Dendritic cell treated with granulocyte-macrophage colony-stimulating factor and Interleukin-4, amounts not matched to agents 40 ng/mL and 50 ng/mL, for 4 days (primary cell): ENCODE results near the gene MRPS18B.

Experiments
- H3K27ac Mint-ChIP-seq: one replicate; pipeline ENCODE4 v1.8.0; 2022; ENCODE audit warnings: mild to moderate bottlenecking, mixed read lengths
- H3K27me3 Mint-ChIP-seq: one replicate; pipeline ENCODE4 v1.8.0; 2022; ENCODE audit warnings: mild to moderate bottlenecking, mixed read lengths
- H3K36me3 Mint-ChIP-seq: one replicate; pipeline ENCODE4 v1.8.0; 2022; ENCODE audit warnings: low read depth, mixed read lengths
- H3K4me1 Mint-ChIP-seq: one replicate; pipeline ENCODE4 v1.8.0; 2022; ENCODE audit warnings: low read depth, mixed read lengths
- H3K4me3 Mint-ChIP-seq: one replicate; pipeline ENCODE4 v1.8.0; 2022; ENCODE audit warnings: mild to moderate bottlenecking, moderate library complexity, mixed read lengths
- H3K9me3 Mint-ChIP-seq: one replicate; pipeline ENCODE4 v1.8.0; 2022; ENCODE audit warnings: mixed read lengths
- intact Hi-C: fragments of 100-400 bp; cut with micrococcal nuclease; formaldehyde crosslinking; loops from one replicate; pipeline ENCODE4 v1.15.0; 2022

MRPS18B gene

GRCh38 chr6:30613251-30614043 lies 4.2 kb upstream of the MRPS18B start:
- no peaks in the 10 kb centered on the region for H3K27me3 Mint-ChIP-seq
- intact Hi-C loops: loop anchor here (5.0 kb wide), 1 partner anchor 131 kb away; no protein-coding TSS in a partner anchor
- peak overlapping the region; percentile 95 for H3K27ac Mint-ChIP-seq
- peaks cover 76% of the 10 kb centered on the region for H3K36me3 Mint-ChIP-seq
- peak overlapping the region; percentile 52 for H3K4me3 Mint-ChIP-seq
- peaks cover 48% of the 10 kb centered on the region for H3K4me1 Mint-ChIP-seq
- H3K9me3 Mint-ChIP-seq: no peaks in the 10 kb centered on the region

- H3K36me3 Mint-ChIP-seq: peaks cover 70% of the 10 kb centered on the region
- peak overlapping the region; percentile 88 for H3K4me3 Mint-ChIP-seq
- H3K4me1 Mint-ChIP-seq: peaks cover 48% of the 10 kb centered on the region
- no peaks in the 10 kb centered on the region for H3K9me3 Mint-ChIP-seq
- intact Hi-C loops: loop anchor here (5.0 kb wide), 1 partner anchor 132 kb away; no protein-coding TSS in a partner anchor
- H3K27ac Mint-ChIP-seq: peak overlapping the region; percentile 95
- H3K27me3 Mint-ChIP-seq: no peaks in the 10 kb centered on the region
Observed at GRCh38 chr6:30614044-30614842, 3.4 kb upstream of the MRPS18B start.

GRCh38 chr6:30614843-30615218 lies 2.8 kb upstream of the MRPS18B start:
- peaks cover 70% of the 10 kb centered on the region for H3K36me3 Mint-ChIP-seq

GRCh38 chr6:30615219-30615957 lies 2.3 kb upstream of the MRPS18B start:
- Mint-ChIP-seq H3K4me1 (peaks cover 47% of the 10 kb centered on the region), H3K36me3 (peaks cover 72% of the 10 kb centered on the region), H3K27ac (peak overlapping the region; percentile 95), H3K27me3 (no peaks in the 10 kb centered on the region), H3K9me3 (no peaks in the 10 kb centered on the region), H3K4me3 (peak overlapping the region; percentile 88)
- intact Hi-C loops: loop anchor here (1.0 to 5.0 kb wide), 2 partner anchors 44 to 127 kb away; partner anchors contain the start of genes ABCF1, FLOT1 and IER3

More at GRCh38 chr6:30614843-30615218, 2.8 kb upstream of the MRPS18B start:
- Mint-ChIP-seq H3K4me3 (peak overlapping the region; percentile 88), H3K9me3 (no peaks in the 10 kb centered on the region), H3K27ac (peak overlapping the region; percentile 95), H3K27me3 (no peaks in the 10 kb centered on the region), H3K4me1 (peaks cover 48% of the 10 kb centered on the region)
- intact Hi-C loops: loop anchor here (1.0 to 5.0 kb wide), 3 partner anchors 44 to 133 kb away; partner anchors contain the start of genes ABCF1, FLOT1 and IER3

- peaks cover 43% of the 10 kb centered on the region for H3K4me1 Mint-ChIP-seq
- peaks cover 72% of the 10 kb centered on the region for H3K36me3 Mint-ChIP-seq
Observed at GRCh38 chr6:30615958-30616810, 1.5 kb upstream of the MRPS18B start.

GRCh38 chr6:30616811-30617564 lies 652 bp upstream of the MRPS18B start, which contains the start of gene PPP1R10:
PPP1R10 (minus strand) TSS chr6:30617243; CDS start chr6:30609944, 7,299 bp downstream.
- intact Hi-C loops: loop anchor here (1.0 to 5.0 kb wide), 4 partner anchors 61 to 125 kb away; partner anchors contain the start of genes FLOT1, GNL1, IER3 and TUBB
- Mint-ChIP-seq H3K36me3 (peaks cover 74% of the 10 kb centered on the region), H3K9me3 (no peaks in the 10 kb centered on the region)

More at GRCh38 chr6:30615958-30616810, 1.5 kb upstream of the MRPS18B start:
- peak overlapping the region; percentile 88 for H3K4me3 Mint-ChIP-seq
- no peaks in the 10 kb centered on the region for H3K27me3 Mint-ChIP-seq
- intact Hi-C loops: loop anchor here (1.0 to 5.0 kb wide), 3 partner anchors 45 to 126 kb away; partner anchors contain the start of genes ABCF1, FLOT1 and IER3
- H3K27ac Mint-ChIP-seq: peak overlapping the region; percentile 95
- H3K9me3 Mint-ChIP-seq: no peaks in the 10 kb centered on the region

GRCh38 chr6:30618270-30618797 lies 694 bp downstream of the MRPS18B start:
- Mint-ChIP-seq H3K4me3 (peak overlapping the region; percentile 88), H3K27ac (peak overlapping the region; percentile 95), H3K36me3 (peaks cover 84% of the 10 kb centered on the region), H3K9me3 (no peaks in the 10 kb centered on the region), H3K27me3 (no peaks in the 10 kb centered on the region), H3K4me1 (peaks cover 28% of the 10 kb centered on the region)
- intact Hi-C loops: loop anchor here (1.0 to 5.0 kb wide), 2 partner anchors 8 to 124 kb away; partner anchors contain the start of genes ATAT1, FLOT1 and IER3

More at GRCh38 chr6:30616811-30617564, 652 bp upstream of the MRPS18B start, which contains the start of gene PPP1R10:
- Mint-ChIP-seq H3K4me3 (peak within 1 kb of the TSS; percentile 88), H3K27me3 (no peaks in the 10 kb centered on the region), H3K4me1 (peaks cover 35% of the 10 kb centered on the region), H3K27ac (peak within 1 kb of the TSS; percentile 95)

- Mint-ChIP-seq H3K9me3 (no peaks in the 10 kb centered on the region), H3K27ac (peak overlapping the region; percentile 95), H3K36me3 (peaks cover 84% of the 10 kb centered on the region)
Observed at GRCh38 chr6:30619561-30619960, 1.9 kb downstream of the MRPS18B start.

GRCh38 chr6:30625511-30625910 lies 7.9 kb downstream of the MRPS18B start:
- no peak overlapping the region for H3K4me3 Mint-ChIP-seq
- H3K36me3 Mint-ChIP-seq: peaks cover 88% of the 10 kb centered on the region

More at GRCh38 chr6:30619561-30619960, 1.9 kb downstream of the MRPS18B start:
- Mint-ChIP-seq H3K27me3 (no peaks in the 10 kb centered on the region), H3K4me1 (peaks cover 19% of the 10 kb centered on the region), H3K4me3 (no peak overlapping the region)
- intact Hi-C loops: loop anchor here (5.0 kb wide), 1 partner anchor 123 kb away; the partner anchor contains the start of genes FLOT1 and IER3

GRCh38 chr6:30626484-30627366 lies 9.1 kb downstream of the MRPS18B start, which contains the start of gene ATAT1:
ATAT1 (plus strand) TSS chr6:30626874.
- no peaks in the 10 kb centered on the region for H3K9me3 Mint-ChIP-seq
- peaks cover 88% of the 10 kb centered on the region for H3K36me3 Mint-ChIP-seq
- H3K27ac Mint-ChIP-seq: peak within 1 kb of the TSS; percentile 90
- peaks cover 36% of the 10 kb centered on the region for H3K4me1 Mint-ChIP-seq
- intact Hi-C loops: loop anchor here (1.0 to 5.0 kb wide), 2 partner anchors 8 to 46 kb away; partner anchors contain the start of gene DHX16
- H3K27me3 Mint-ChIP-seq: no peaks in the 10 kb centered on the region
- peak within 1 kb of the TSS; percentile 85 for H3K4me3 Mint-ChIP-seq

More at GRCh38 chr6:30625511-30625910, 7.9 kb downstream of the MRPS18B start:
- intact Hi-C loops: loop anchor here (5.0 kb wide), 1 partner anchor 47 kb away; the partner anchor contains the start of gene DHX16
- no peaks in the 10 kb centered on the region for H3K27me3 Mint-ChIP-seq
- peaks cover 36% of the 10 kb centered on the region for H3K4me1 Mint-ChIP-seq
- H3K9me3 Mint-ChIP-seq: no peaks in the 10 kb centered on the region
- H3K27ac Mint-ChIP-seq: peak overlapping the region; percentile 90
